NCI-H146 treated with DMSO at 0.1 percent for 48 hours (cell line): ENCODE measurements around the gene HERC4.
"Not testable (repeated sequence)": the region's sequence is repeated elsewhere in the genome, so short reads cannot be mapped to it uniquely, and the experiment has no call there.

Experiments used
- DNase-seq: peaks from one replicate; lab custom pipeline; 2025; ENCODE audit not compliant: unreplicated experiment; lab: John Stamatoyannopoulos, UW

Gene HERC4

GRCh38 chr10:68092512-68092911 is 17.4 kb upstream of the HERC4 start:
- DNase-seq: no peak

- DNase-seq: no peak
These were observed 15.5 kb upstream of the HERC4 start for GRCh38 chr10:68090586-68090985.

- no peak for DNase-seq
These were observed 13.7 kb upstream of the HERC4 start for GRCh38 chr10:68088740-68089139.

GRCh38 chr10:68087685-68088401 is 12.8 kb upstream of the HERC4 start:
- no peak for DNase-seq

GRCh38 chr10:68086910-68087684 is 12.0 kb upstream of the HERC4 start:
- DNase-seq: no peak

GRCh38 chr10:68086011-68086410 is 10.9 kb upstream of the HERC4 start:
- DNase-seq: no peak

- DNase-seq: no peak
These were observed 9.4 kb upstream of the HERC4 start for GRCh38 chr10:68084469-68084868.

GRCh38 chr10:68083953-68084352 is 8.9 kb upstream of the HERC4 start:
- DNase-seq: no peak

GRCh38 chr10:68082872-68083271 is 7.8 kb upstream of the HERC4 start:
- DNase-seq: no peak

GRCh38 chr10:68081916-68082315 is 6.8 kb upstream of the HERC4 start:
- DNase-seq: no peak

GRCh38 chr10:68080853-68081431 is 5.9 kb upstream of the HERC4 start:
- DNase-seq: no peak

- no peak for DNase-seq
These were observed 4.4 kb upstream of the HERC4 start for GRCh38 chr10:68079434-68079833.

- no peak for DNase-seq
These were observed 1.9 kb upstream of the HERC4 start for GRCh38 chr10:68077026-68077425.

GRCh38 chr10:68076081-68076480 is 998 bp upstream of the HERC4 start:
- not testable (repeated sequence) for DNase-seq

GRCh38 chr10:68075550-68076004 is 494 bp upstream of the HERC4 start:
- no peak for DNase-seq

GRCh38 chr10:68074031-68074774 is 880 bp downstream of the HERC4 start:
- no peak for DNase-seq

- DNase-seq: no peak
These were observed 1.5 kb downstream of the HERC4 start for GRCh38 chr10:68073631-68074030.

GRCh38 chr10:68067508-68067907 is 7.6 kb downstream of the HERC4 start:
- DNase-seq: no peak

- no peak for DNase-seq
These were observed 8.1 kb downstream of the HERC4 start for GRCh38 chr10:68067029-68067428.

- DNase-seq: no peak
These were observed 21.5 kb downstream of the HERC4 start for GRCh38 chr10:68053553-68053952.

- no peak for DNase-seq
These were observed 22.6 kb downstream of the HERC4 start for GRCh38 chr10:68052463-68052862.
